Posterior cingulate gyrus (tissue), 11 donors: ENCODE results near the gene RBM14.
A peak's percentile ranks its signal among the peaks of the same experiment; 100 is the strongest.
"Not testable (repeated sequence)": the region's sequence is repeated elsewhere in the genome, so short reads cannot be mapped to it uniquely, and the experiment has no call there.

ENCODE experiments used
- DNase-seq, 10 donors: peaks; one replicate each; pipeline versions ENCODE4 v3.0.0 to v3.0.0-alpha.2; 2020 to 2021; ENCODE audit warnings: mixed read lengths in 3 of 10
- intact Hi-C: fragments of 100-400 bp; cut with DNase I; formaldehyde crosslinking; loops from one replicate; pipeline ENCODE4 v1.15.1; 2023

RBM14 gene

GRCh38 chr11:66593303-66593635 lies 23.2 kb upstream of the RBM14 start:
- intact Hi-C loops = loop anchor here (2.0 kb wide), 2 partner anchors 24 to 46 kb away; partner anchors contain the start of genes RBM14 and RBM4
- no peak for DNase-seq

GRCh38 chr11:66593650-66594049 lies 22.8 kb upstream of the RBM14 start:
- intact Hi-C loops = loop anchor here (2.0 kb wide), 2 partner anchors 23 to 45 kb away; partner anchors contain the start of genes RBM14 and RBM4
- no peak for DNase-seq

- peak in 1 of 10 donors; percentile 81 for DNase-seq
- intact Hi-C loops = no loop called here
Observed at GRCh38 chr11:66595245-66595904, 21.1 kb upstream of the RBM14 start.

- intact Hi-C loops = no loop called here
- no peak for DNase-seq
Observed at GRCh38 chr11:66598993-66599392, 17.4 kb upstream of the RBM14 start.

GRCh38 chr11:66600219-66600618 lies 16.2 kb upstream of the RBM14 start:
- no peak for DNase-seq
- intact Hi-C loops = no loop called here

- intact Hi-C loops = no loop called here
- DNase-seq = no peak
Observed at GRCh38 chr11:66600631-66601233, 15.7 kb upstream of the RBM14 start.

- DNase-seq = no peak
- intact Hi-C loops = no loop called here
Observed at GRCh38 chr11:66603072-66603471, 13.4 kb upstream of the RBM14 start.

GRCh38 chr11:66604155-66604554 lies 12.3 kb upstream of the RBM14 start:
- no peak for DNase-seq
- intact Hi-C loops = no loop called here

GRCh38 chr11:66606608-66607007 lies 9.8 kb upstream of the RBM14 start:
- DNase-seq, intact Hi-C loops: not testable (repeated sequence)

- peak in 4 of 10 donors; percentile 14 to 78 (median 43) for DNase-seq
- intact Hi-C loops = no loop called here
Observed at GRCh38 chr11:66607126-66607834, 9.2 kb upstream of the RBM14 start.

- DNase-seq = no peak
- intact Hi-C loops = no loop called here
Observed at GRCh38 chr11:66609721-66610617, 6.5 kb upstream of the RBM14 start.

GRCh38 chr11:66612458-66612857 lies 4.0 kb upstream of the RBM14 start:
- DNase-seq = no peak

GRCh38 chr11:66614073-66614472 lies 2.4 kb upstream of the RBM14 start:
- peak in 2 of 10 donors; percentile 46 to 55 for DNase-seq
- intact Hi-C loops = no loop called here

More at GRCh38 chr11:66612458-66612857, 4.0 kb upstream of the RBM14 start:
- intact Hi-C loops = no loop called here

- intact Hi-C loops = loop anchor here (2.0 kb wide), 1 partner anchor 24 kb away; the partner anchor contains the start of genes CCDC87 and CCS
- DNase-seq = peak in 6 of 10 donors; percentile 29 to 88 (median 50)
Observed at GRCh38 chr11:66617155-66617834, 865 bp downstream of the RBM14 start.

- no peak for DNase-seq
- intact Hi-C loops = no loop called here
Observed at GRCh38 chr11:66619080-66619554, 2.7 kb downstream of the RBM14 start.

- intact Hi-C loops = no loop called here
- peak in 1 of 10 donors; percentile 42 for DNase-seq
Observed at GRCh38 chr11:66624450-66624849, 8.0 kb downstream of the RBM14 start.

- peak in 2 of 10 donors; percentile 60 to 79 for DNase-seq
- intact Hi-C loops = no loop called here
Observed at GRCh38 chr11:66625041-66625751, 8.8 kb downstream of the RBM14 start.

- intact Hi-C loops = no loop called here
- no peak for DNase-seq
Observed at GRCh38 chr11:66625752-66626149, 9.3 kb downstream of the RBM14 start.

GRCh38 chr11:66626382-66626781 lies 10.0 kb downstream of the RBM14 start:
- peak in 1 of 10 donors; percentile 59 for DNase-seq
- intact Hi-C loops = no loop called here
